Erythroblast (primary cell): ENCODE results near the gene STX11.
"Not testable (repeated sequence)": the region's sequence is repeated elsewhere in the genome, so short reads cannot be mapped to it uniquely, and the experiment has no call there.

Source experiments
- DNase-seq, 2 experiments: peaks; one replicate each; lab custom pipeline; 2025; lab: John Stamatoyannopoulos, UW
- GATA1 ChIP-seq: IDR thresholded peaks from 2 replicates; pipeline ENCODE4 v1.6.1; 2011; ENCODE audit warnings: low read depth, mild to moderate bottlenecking, control low read depth, low read length, moderate library complexity
- POLR2A ChIP-seq: IDR thresholded peaks from 2 replicates; pipeline ENCODE4 v1.6.1; 2011; ENCODE audit warnings: mild to moderate bottlenecking, low read length

The STX11 gene

DNA sequence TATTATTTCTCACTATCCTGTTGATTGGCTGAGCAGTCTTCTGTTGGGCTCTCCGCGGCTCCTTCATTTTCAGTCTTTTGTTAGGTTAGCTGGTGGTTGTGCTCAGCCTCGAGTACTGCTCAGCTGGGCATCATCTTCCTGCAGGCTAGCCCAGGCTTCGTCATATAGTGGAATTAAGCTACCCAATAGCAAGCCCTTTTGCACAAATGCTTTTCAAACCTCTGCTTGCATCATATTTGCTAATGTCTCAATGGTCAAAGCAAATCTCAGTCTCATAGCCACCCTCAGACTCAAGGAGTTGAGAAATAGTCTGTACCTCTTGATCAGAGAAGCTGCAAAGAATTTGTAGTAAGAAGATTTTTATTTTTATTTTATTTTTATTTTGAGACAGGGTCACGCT is 23.7 kb downstream of the STX11 start:
- no peak for TF ChIP-seq GATA1
- no peak for TF ChIP-seq POLR2A
- no peak for DNase-seq

- DNase-seq = no peak
- no peak for TF ChIP-seq POLR2A
- no peak for TF ChIP-seq GATA1
These were observed 25.7 kb downstream of the STX11 start for GRCh38 chr6:144176043-144176442.

GRCh38 chr6:144177726-144178125 is 27.4 kb downstream of the STX11 start:
- no peak for TF ChIP-seq POLR2A
- no peak for TF ChIP-seq GATA1

DNA sequence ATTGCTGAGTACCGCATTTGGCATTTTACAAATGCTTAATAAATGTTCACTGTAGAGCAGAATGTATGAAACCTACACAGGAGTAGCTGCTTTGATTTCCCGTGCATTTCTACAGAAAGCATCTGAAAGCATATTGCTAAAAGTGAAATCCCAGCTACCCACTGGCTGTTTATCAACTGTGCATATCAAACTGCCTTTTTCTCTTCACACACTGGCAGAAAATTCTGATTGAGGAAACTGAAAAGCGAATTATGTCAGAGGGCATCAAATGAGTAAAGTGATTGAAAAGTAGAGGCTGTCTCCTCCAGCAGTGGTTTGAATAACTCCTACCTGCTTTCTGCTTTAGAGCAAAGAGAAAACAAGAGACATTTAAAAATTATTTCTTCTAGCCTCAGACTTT is 28.0 kb downstream of the STX11 start:
- no peak for TF ChIP-seq GATA1
- TF ChIP-seq POLR2A = no peak
- no peak for DNase-seq

More at GRCh38 chr6:144177726-144178125, 27.4 kb downstream of the STX11 start:
- no peak for DNase-seq

GRCh38 chr6:144179237-144179636 is 28.9 kb downstream of the STX11 start:
- no peak for DNase-seq

GRCh38 chr6:144179828-144180227 is 29.5 kb downstream of the STX11 start:
- DNase-seq = no peak
- no peak for TF ChIP-seq GATA1
- TF ChIP-seq POLR2A = no peak

More at GRCh38 chr6:144179237-144179636, 28.9 kb downstream of the STX11 start:
- no peak for TF ChIP-seq GATA1
- no peak for TF ChIP-seq POLR2A

DNA sequence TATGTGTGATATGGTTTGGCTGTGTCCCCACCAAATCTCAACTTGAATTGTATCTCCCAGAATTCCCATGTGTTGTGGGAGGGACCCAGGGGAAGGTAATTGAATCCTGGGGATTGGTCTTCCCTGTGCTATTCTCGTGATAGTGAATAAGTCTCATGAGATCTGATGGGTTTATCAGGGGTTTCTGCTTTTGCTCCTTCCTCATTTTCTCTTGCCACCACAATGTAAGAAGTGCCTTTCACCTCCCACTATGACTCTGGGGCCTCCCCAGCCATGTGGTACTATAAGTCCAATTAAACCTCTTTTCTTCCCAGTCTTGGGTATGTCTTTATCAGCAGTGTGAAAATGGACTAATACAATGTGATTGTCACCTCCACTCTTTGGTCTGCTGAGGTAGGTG is 30.0 kb downstream of the STX11 start:
- not testable (repeated sequence) for DNase-seq

GRCh38 chr6:144181639-144182038 is 31.3 kb downstream of the STX11 start:
- no peak for DNase-seq
- TF ChIP-seq POLR2A (no peak), GATA1 (no peak)

- not testable (repeated sequence) for DNase-seq
These were observed 33.9 kb downstream of the STX11 start for GRCh38 chr6:144184186-144184585.

GRCh38 chr6:144185133-144185836 is 35.0 kb downstream of the STX11 start:
- TF ChIP-seq POLR2A (no peak), GATA1 (no peak)
- DNase-seq = no peak

- no peak for TF ChIP-seq GATA1
- TF ChIP-seq POLR2A = no peak
- no peak for DNase-seq
These were observed 36.7 kb downstream of the STX11 start for GRCh38 chr6:144186817-144187625.

GRCh38 chr6:144189351-144189750 is 39.0 kb downstream of the STX11 start:
- DNase-seq = no peak
- TF ChIP-seq POLR2A (no peak), GATA1 (no peak)

- TF ChIP-seq GATA1 (no peak), POLR2A (no peak)
- no peak for DNase-seq
These were observed 39.8 kb downstream of the STX11 start for GRCh38 chr6:144190080-144190479.

- DNase-seq = no peak
- TF ChIP-seq GATA1 (no peak), POLR2A (no peak)
These were observed 40.3 kb downstream of the STX11 start for GRCh38 chr6:144190593-144190992.
